Measurements from ENCODE around the gene POLR2I. TPM values are rescaled to one million over a fixed set of nuclear protein-coding genes. Genes with fewer than 3 reads are reported as not detected.

POLR2I gene
- total and polyA plus RNA-seq, 4 experiments from 2014 or later: 52.4 to 163 (median 100) TPM

Other genes with a start within 250 kb of the POLR2I start
- gene APLP1, start 246.3 kb downstream of the POLR2I start, total RNA-seq: not detected
- under 1 TPM in 1 of 2 donors, not detected in 1; 0.70 TPM for gene APLP1, start 246.3 kb downstream of the POLR2I start, polyA plus RNA-seq
- 10 to 100 TPM; 36.6 to 50.0 TPM for gene NFKBID, start 214.3 kb downstream of the POLR2I start, total RNA-seq
- gene NFKBID, start 214.3 kb downstream of the POLR2I start, polyA plus RNA-seq: 1 to 10 TPM; 1.3 to 7.1 TPM
- gene HCST, start 212.3 kb downstream of the POLR2I start, total RNA-seq: 10 to 100 TPM; 66.2 to 75.2 TPM
- gene HCST, start 212.3 kb downstream of the POLR2I start, polyA plus RNA-seq: 100 to 1,000 TPM; 567 to 684 TPM
- 10 to 100 TPM; 12.7 to 17.3 TPM for gene TYROBP, start 206.6 kb downstream of the POLR2I start, total RNA-seq
- 1 to 10 TPM; 2.3 to 2.5 TPM for gene TYROBP, start 206.6 kb downstream of the POLR2I start, polyA plus RNA-seq
- 10 to 100 TPM; 15.7 to 16.3 TPM for gene LRFN3, start 178.5 kb downstream of the POLR2I start, total RNA-seq
- 1 to 10 TPM in 1 of 2 donors, under 1 TPM in 1; 0.45 to 2.4 TPM for gene LRFN3, start 178.5 kb downstream of the POLR2I start, polyA plus RNA-seq
- 10 to 100 TPM; 25.7 to 25.8 TPM for gene SDHAF1, start 119.7 kb downstream of the POLR2I start, total RNA-seq
- 10 to 100 TPM; 21.9 to 41.3 TPM for gene SDHAF1, start 119.7 kb downstream of the POLR2I start, polyA plus RNA-seq
- gene SYNE4, start 106.1 kb downstream of the POLR2I start, total RNA-seq: 1 to 10 TPM; 4.8 to 5.0 TPM
- gene SYNE4, start 106.1 kb downstream of the POLR2I start, polyA plus RNA-seq: under 1 TPM in 1 of 2 donors, not detected in 1; 0.25 TPM
- 10 to 100 TPM; 50.9 to 51.0 TPM for gene ALKBH6, start 100.7 kb downstream of the POLR2I start, total RNA-seq
- 10 to 100 TPM; 20.8 to 21.0 TPM for gene ALKBH6, start 100.7 kb downstream of the POLR2I start, polyA plus RNA-seq
- 1 to 10 TPM; 2.4 TPM for gene CLIP3, start 82.0 kb downstream of the POLR2I start, total RNA-seq
- gene CLIP3, start 82.0 kb downstream of the POLR2I start, polyA plus RNA-seq: 1 to 10 TPM in 1 of 2 donors, under 1 TPM in 1; 0.37 to 1.5 TPM
- gene THAP8, start 60.6 kb downstream of the POLR2I start, total RNA-seq: 1 to 10 TPM; 5.1 to 7.0 TPM
- gene THAP8, start 60.6 kb downstream of the POLR2I start, polyA plus RNA-seq: 1 to 10 TPM; 4.0 to 8.6 TPM
- 1 to 10 TPM; 1.3 to 1.7 TPM for gene WDR62, start 60.0 kb downstream of the POLR2I start, total RNA-seq
- under 1 TPM in 1 of 2 donors, not detected in 1; 0.08 TPM for gene WDR62, start 60.0 kb downstream of the POLR2I start, polyA plus RNA-seq
- gene OVOL3, start 3.7 kb downstream of the POLR2I start, total RNA-seq: not detected
- gene OVOL3, start 3.7 kb downstream of the POLR2I start, polyA plus RNA-seq: not detected
- 100 to 1,000 TPM; 148 TPM for gene TBCB, start 593 bp upstream of the POLR2I start, total RNA-seq
- gene TBCB, start 593 bp upstream of the POLR2I start, polyA plus RNA-seq: 100 to 1,000 TPM; 256 to 308 TPM
- gene CAPNS1, start 25.2 kb upstream of the POLR2I start, total RNA-seq: 100 to 1,000 TPM; 255 to 259 TPM
- gene CAPNS1, start 25.2 kb upstream of the POLR2I start, polyA plus RNA-seq: 100 to 1,000 TPM; 123 to 184 TPM
- gene COX7A1, start 37.6 kb upstream of the POLR2I start, total RNA-seq: not detected
- not detected for gene COX7A1, start 37.6 kb upstream of the POLR2I start, polyA plus RNA-seq
- 10 to 100 TPM in 1 of 2 experiments, 1 to 10 TPM in 1; 8.4 to 10.9 TPM for gene ZNF565, start 99.8 kb upstream of the POLR2I start, total RNA-seq
- gene ZNF565, start 99.8 kb upstream of the POLR2I start, polyA plus RNA-seq: 1 to 10 TPM in 1 of 2 donors, under 1 TPM in 1; 0.76 to 6.1 TPM
- 10 to 100 TPM; 74.9 to 75.7 TPM for gene ZNF146, start 100.2 kb upstream of the POLR2I start, total RNA-seq
- gene ZNF146, start 100.2 kb upstream of the POLR2I start, polyA plus RNA-seq: 10 to 100 TPM; 39.1 to 84.9 TPM

Data from CD4-positive, alpha-beta memory T cell (primary cell).